HG03575 (cell line): Measurements from ENCODE around the gene CYB5A.

ENCODE experiments used
- ATAC-seq: cut with Tn5 transposase; IDR thresholded peaks from one replicate; pipeline ENCODE4 v1.9.1; 2021; ENCODE audit not compliant: unreplicated experiment, insufficient number of reproducible peaks, low FRiP score; ENCODE audit errors: extremely low read depth

The CYB5A gene

GRCh38 chr18:74281980-74282754 is 9.6 kb downstream of the CYB5A start:
- ATAC-seq: no peak

GRCh38 chr18:74281011-74281979 is 10.5 kb downstream of the CYB5A start:
- no peak for ATAC-seq

GRCh38 chr18:74278983-74279382 is 12.8 kb downstream of the CYB5A start:
- no peak for ATAC-seq

- ATAC-seq: no peak
Observed at GRCh38 chr18:74278058-74278457, 13.7 kb downstream of the CYB5A start.

GRCh38 chr18:74277296-74277695 is 14.5 kb downstream of the CYB5A start:
- no peak for ATAC-seq

- no peak for ATAC-seq
Observed at GRCh38 chr18:74276609-74277008, 15.2 kb downstream of the CYB5A start.

- no peak for ATAC-seq
Observed at GRCh38 chr18:74275736-74276135, 16.0 kb downstream of the CYB5A start.

GRCh38 chr18:74274700-74275099 is 17.1 kb downstream of the CYB5A start:
- ATAC-seq: no peak

GRCh38 chr18:74273394-74273793 is 18.4 kb downstream of the CYB5A start:
- no peak for ATAC-seq

- no peak for ATAC-seq
Observed at GRCh38 chr18:74271635-74272034, 20.1 kb downstream of the CYB5A start.

- ATAC-seq: no peak
Observed at GRCh38 chr18:74268933-74269620, 22.7 kb downstream of the CYB5A start.

- no peak for ATAC-seq
Observed at GRCh38 chr18:74268175-74268574, 23.6 kb downstream of the CYB5A start.

GRCh38 chr18:74266161-74266560 is 25.6 kb downstream of the CYB5A start:
- ATAC-seq: no peak

- no peak for ATAC-seq
Observed at GRCh38 chr18:74265546-74266098, 26.1 kb downstream of the CYB5A start.

GRCh38 chr18:74264303-74265020 is 27.3 kb downstream of the CYB5A start:
- peak; percentile 83 for ATAC-seq

- no peak for ATAC-seq
Observed at GRCh38 chr18:74261053-74261713, 30.6 kb downstream of the CYB5A start.

- no peak for ATAC-seq
Observed at GRCh38 chr18:74259347-74259746, 32.4 kb downstream of the CYB5A start.

- no peak for ATAC-seq
Observed at GRCh38 chr18:74257083-74257482, 34.7 kb downstream of the CYB5A start.
